OCI-LY1 (cell line): Measurements from ENCODE around the gene TRIM13.
A peak's percentile ranks its signal among the peaks of the same experiment; 100 is the strongest.
"Not testable (repeated sequence)": the region's sequence is repeated elsewhere in the genome, so short reads cannot be mapped to it uniquely, and the experiment has no call there.

ENCODE experiments used
- H2AFZ ChIP-seq: fragments of 200-600 bp; sonication (generic), shearing (Covaris generic); 2 replicates; pipeline ENCODE4 v1.6.0; 2014; ENCODE audit warnings: antibody characterized with exemption, mild to moderate bottlenecking, low read length
- H3F3A ChIP-seq: fragments of 200-600 bp; sonication (generic), shearing (Covaris generic); 2 replicates; pipeline ENCODE4 v1.6.0; 2014; ENCODE audit warnings: mild to moderate bottlenecking, antibody characterized with exemption, low read length, moderate library complexity; ENCODE audit not compliant: insufficient read depth
- H3K27ac ChIP-seq: fragments of 200-600 bp; sonication (generic); 2 replicates; pipeline ENCODE4 v1.5.1; 2014; ENCODE audit warnings: low read length, mixed run types, mild to moderate bottlenecking, low read depth; ENCODE audit not compliant: poor library complexity, severe bottlenecking
- H3K27me3 ChIP-seq: fragments of 200-600 bp; sonication (generic); 2 replicates; pipeline ENCODE4 v1.6.0; 2014; ENCODE audit warnings: antibody characterized with exemption, mild to moderate bottlenecking, low read length, moderate library complexity; ENCODE audit not compliant: insufficient read depth
- H3K36me3 ChIP-seq: fragments of 200-600 bp; sonication (generic); 2 replicates; pipeline ENCODE4 v1.6.1; 2014; ENCODE audit warnings: mild to moderate bottlenecking, antibody characterized with exemption, low read length, moderate library complexity, mixed read lengths; ENCODE audit not compliant: insufficient read depth
- H3K4me1 ChIP-seq: fragments of 200-600 bp; sonication (generic); 2 replicates; pipeline ENCODE4 v1.5.1; 2014; ENCODE audit warnings: mild to moderate bottlenecking, low read length, moderate library complexity; ENCODE audit not compliant: insufficient read depth, severe bottlenecking
- H3K4me2 ChIP-seq: fragments of 200-600 bp; sonication (generic), shearing (Covaris generic); 2 replicates; pipeline ENCODE4 v1.6.1; 2014; ENCODE audit warnings: low read length
- H3K4me3 ChIP-seq: fragments of 200-600 bp; sonication (generic); 2 replicates; pipeline ENCODE4 v1.5.1; 2014; ENCODE audit warnings: low read length, low read depth, mild to moderate bottlenecking, mixed read lengths; ENCODE audit not compliant: poor library complexity, severe bottlenecking
- H3K79me2 ChIP-seq: fragments of 200-600 bp; shearing (Covaris generic); 2 replicates; pipeline ENCODE4 v1.6.1; 2016; ENCODE audit warnings: mixed run types, low read length, mixed read lengths; ENCODE audit not compliant: insufficient read depth
- H3K9ac ChIP-seq: fragments of 200-600 bp; sonication (generic), shearing (Covaris generic); 2 replicates; pipeline ENCODE4 v1.6.1; 2014; ENCODE audit warnings: mild to moderate bottlenecking, low read length, mixed read lengths
- H3K9me2 ChIP-seq: fragments of 200-600 bp; sonication (generic), shearing (Covaris generic); 2 replicates; pipeline ENCODE4 v1.6.1; 2014; ENCODE audit warnings: low read depth, mild to moderate bottlenecking, low read length, mixed read lengths
- H3K9me3 ChIP-seq: fragments of 200-600 bp; shearing (Covaris generic); 2 replicates; pipeline ENCODE4 v1.6.1; 2014; ENCODE audit warnings: low read length, mixed read lengths
- H4K20me1 ChIP-seq: fragments of 200-600 bp; sonication (generic), shearing (Covaris generic); 2 replicates; pipeline ENCODE4 v1.6.0; 2016; ENCODE audit warnings: mild to moderate bottlenecking, low read length; ENCODE audit not compliant: insufficient read depth
- EZH2 ChIP-seq: fragments of 200-600 bp; sonication (generic), shearing (Covaris generic); IDR thresholded peaks from 2 replicates; pipeline ENCODE4 v1.8.0; 2017; ENCODE audit warnings: borderline replicate concordance, mixed run types, mild to moderate bottlenecking, antibody characterized with exemption, low read length, moderate library complexity, mixed read lengths
- TF ChIP-seq, protein P1 (sequence below): fragments of 200-600 bp; sonication (generic), shearing (Covaris generic); IDR thresholded peaks from 2 replicates; pipeline ENCODE4 v1.5.1; 2017; ENCODE audit warnings: mild to moderate bottlenecking, antibody characterized with exemption, low read length, moderate library complexity, mixed read lengths

TRIM13 gene

DNA sequence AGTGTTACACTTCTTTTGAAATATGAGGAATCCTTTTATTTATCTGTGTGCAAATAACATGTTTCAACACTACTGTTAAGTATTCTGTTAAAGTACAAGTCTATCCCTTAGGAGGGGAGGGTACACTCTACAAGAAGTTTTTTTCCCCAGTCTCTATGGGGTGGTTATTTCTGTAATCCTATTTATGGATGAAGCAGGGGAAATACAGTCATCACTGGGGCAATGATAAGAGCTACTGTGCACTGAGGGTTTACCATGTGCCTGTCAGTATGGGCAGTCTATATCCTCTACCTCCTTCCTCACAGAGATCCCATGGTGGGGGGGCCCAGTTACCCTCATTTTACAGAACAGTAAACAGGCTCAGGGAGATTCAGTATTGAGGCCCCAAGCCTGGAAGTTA, 16.6 kb upstream of the TRIM13 start:
- no peak overlapping the region for H3K4me2 ChIP-seq
- TF ChIP-seq, protein P1, sequence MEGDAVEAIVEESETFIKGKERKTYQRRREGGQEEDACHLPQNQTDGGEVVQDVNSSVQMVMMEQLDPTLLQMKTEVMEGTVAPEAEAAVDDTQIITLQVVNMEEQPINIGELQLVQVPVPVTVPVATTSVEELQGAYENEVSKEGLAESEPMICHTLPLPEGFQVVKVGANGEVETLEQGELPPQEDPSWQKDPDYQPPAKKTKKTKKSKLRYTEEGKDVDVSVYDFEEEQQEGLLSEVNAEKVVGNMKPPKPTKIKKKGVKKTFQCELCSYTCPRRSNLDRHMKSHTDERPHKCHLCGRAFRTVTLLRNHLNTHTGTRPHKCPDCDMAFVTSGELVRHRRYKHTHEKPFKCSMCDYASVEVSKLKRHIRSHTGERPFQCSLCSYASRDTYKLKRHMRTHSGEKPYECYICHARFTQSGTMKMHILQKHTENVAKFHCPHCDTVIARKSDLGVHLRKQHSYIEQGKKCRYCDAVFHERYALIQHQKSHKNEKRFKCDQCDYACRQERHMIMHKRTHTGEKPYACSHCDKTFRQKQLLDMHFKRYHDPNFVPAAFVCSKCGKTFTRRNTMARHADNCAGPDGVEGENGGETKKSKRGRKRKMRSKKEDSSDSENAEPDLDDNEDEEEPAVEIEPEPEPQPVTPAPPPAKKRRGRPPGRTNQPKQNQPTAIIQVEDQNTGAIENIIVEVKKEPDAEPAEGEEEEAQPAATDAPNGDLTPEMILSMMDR = no peak
- TF ChIP-seq EZH2 = no peak

DNA sequence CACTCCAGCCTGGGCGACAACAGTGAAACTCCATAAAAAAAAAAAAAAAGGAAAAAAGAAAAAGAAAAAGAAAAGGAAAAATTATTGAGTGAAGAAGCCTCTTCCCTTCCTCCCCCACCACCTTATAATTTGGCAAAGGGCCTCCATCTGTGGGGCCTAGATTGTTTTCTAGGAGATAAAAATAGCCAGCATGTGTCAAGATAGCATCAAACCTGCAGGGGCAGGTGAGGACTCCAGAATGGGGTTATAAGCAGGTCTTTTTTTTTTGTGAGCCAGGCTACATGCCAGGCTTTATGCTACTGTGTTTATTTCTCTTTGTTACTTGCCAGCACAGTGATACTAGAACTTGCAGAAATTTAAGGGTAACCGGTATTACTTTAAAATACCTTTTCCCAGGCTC, 11.7 kb upstream of the TRIM13 start:
- Histone ChIP-seq H3K4me1 (peaks cover 14% of the 10 kb centered on the region), H3K9me3 (no peaks in the 10 kb centered on the region), H3K9me2 (no peaks in the 10 kb centered on the region), H3K27me3 (no peaks in the 10 kb centered on the region), H2AFZ (no peak overlapping the region), H3K27ac (peak overlapping the region; percentile 38), H4K20me1 (no peaks in the 10 kb centered on the region), H3K4me2 (no peak overlapping the region), H3K4me3 (no peak overlapping the region), H3F3A (no peaks in the 10 kb centered on the region), H3K9ac (no peak overlapping the region; the same call in 1 of the 2 replicates), H3K36me3 (peaks cover 13% of the 10 kb centered on the region; the same call in 1 of the 2 replicates), H3K79me2 (no peaks in the 10 kb centered on the region)
- TF ChIP-seq EZH2 = no peak
- TF ChIP-seq, protein P1 = no peak

More for the DNA sequence above, 16.6 kb upstream of the TRIM13 start:
- Histone ChIP-seq H2AFZ (no peak overlapping the region), H4K20me1 (no peaks in the 10 kb centered on the region), H3K27me3 (no peaks in the 10 kb centered on the region), H3K79me2 (no peaks in the 10 kb centered on the region), H3K9ac (no peak overlapping the region), H3K9me3 (no peaks in the 10 kb centered on the region), H3K36me3 (peaks cover 3% of the 10 kb centered on the region; the same call in 1 of the 2 replicates), H3K9me2 (no peaks in the 10 kb centered on the region), H3K27ac (no peak overlapping the region), H3K4me3 (no peak overlapping the region), H3F3A (no peaks in the 10 kb centered on the region), H3K4me1 (peaks cover 8% of the 10 kb centered on the region)

DNA sequence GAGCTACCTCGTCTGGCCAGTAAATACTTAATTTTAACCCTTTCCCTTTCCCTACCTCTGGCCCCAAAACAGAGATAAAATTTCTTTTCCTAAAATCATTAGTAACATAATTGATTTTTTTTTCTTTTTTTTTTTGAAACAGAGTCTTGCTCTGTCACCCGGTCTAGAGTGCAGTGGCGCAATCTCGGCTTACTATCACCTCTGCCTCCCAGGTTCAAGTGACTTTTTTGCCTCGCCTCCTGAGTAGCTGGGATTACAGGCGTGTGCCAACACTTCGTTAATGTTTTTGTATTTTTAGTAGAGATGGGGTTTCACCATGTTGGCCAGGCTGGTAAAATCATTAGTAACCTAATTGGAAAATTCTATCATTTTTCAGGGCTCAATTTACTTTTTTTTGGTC, 10.4 kb upstream of the TRIM13 start:
- no peaks in the 10 kb centered on the region for H3F3A ChIP-seq
- no peak overlapping the region for H3K9ac ChIP-seq
- peaks cover 14% of the 10 kb centered on the region for H3K4me1 ChIP-seq
- TF ChIP-seq, protein P1 = no peak
- no peak for TF ChIP-seq EZH2
- H3K27me3 ChIP-seq = no peaks in the 10 kb centered on the region
- no peak overlapping the region for H3K27ac ChIP-seq
- peaks cover 17% of the 10 kb centered on the region; the same call in 1 of the 2 replicates for H3K36me3 ChIP-seq
- H3K9me3 ChIP-seq = no peaks in the 10 kb centered on the region
- H4K20me1 ChIP-seq = no peaks in the 10 kb centered on the region
- no peaks in the 10 kb centered on the region for H3K79me2 ChIP-seq
- no peak overlapping the region for H3K4me3 ChIP-seq
- no peak overlapping the region for H2AFZ ChIP-seq
- no peaks in the 10 kb centered on the region for H3K9me2 ChIP-seq
- H3K4me2 ChIP-seq = no peak overlapping the region

DNA sequence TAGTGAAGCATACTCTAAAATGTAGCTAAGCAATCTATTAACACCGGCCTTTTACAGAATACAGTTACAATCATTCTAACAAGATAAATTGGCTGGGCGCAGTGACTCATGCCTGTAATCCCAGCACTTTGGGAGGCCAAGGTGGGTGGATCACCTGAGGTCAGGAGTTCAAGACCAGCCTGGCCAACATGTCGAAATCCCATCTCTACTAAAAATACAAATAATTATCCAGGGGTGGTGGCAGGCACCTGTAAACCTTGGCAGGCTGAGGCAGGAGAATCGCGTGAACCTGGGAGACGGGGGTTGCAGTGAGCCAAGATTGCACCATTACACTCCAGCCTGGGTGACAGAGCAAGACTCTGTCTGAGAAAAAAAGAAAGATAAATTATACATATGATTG, 6.2 kb upstream of the TRIM13 start:
- H3K4me2 ChIP-seq, H3K9me2 ChIP-seq: not testable (repeated sequence)
- H3K36me3 ChIP-seq = peaks cover 19% of the 10 kb centered on the region; the same call in 1 of the 2 replicates

More for the DNA sequence above, 6.2 kb upstream of the TRIM13 start:
- H3K4me1 ChIP-seq, H3K9me3 ChIP-seq, H3K9ac ChIP-seq, H4K20me1 ChIP-seq, H2AFZ ChIP-seq, H3K4me3 ChIP-seq, H3K27ac ChIP-seq, H3F3A ChIP-seq, H3K79me2 ChIP-seq, H3K27me3 ChIP-seq: not testable (repeated sequence)
